Measurements from ENCODE around the gene ASPN.

Gene ASPN

DNA sequence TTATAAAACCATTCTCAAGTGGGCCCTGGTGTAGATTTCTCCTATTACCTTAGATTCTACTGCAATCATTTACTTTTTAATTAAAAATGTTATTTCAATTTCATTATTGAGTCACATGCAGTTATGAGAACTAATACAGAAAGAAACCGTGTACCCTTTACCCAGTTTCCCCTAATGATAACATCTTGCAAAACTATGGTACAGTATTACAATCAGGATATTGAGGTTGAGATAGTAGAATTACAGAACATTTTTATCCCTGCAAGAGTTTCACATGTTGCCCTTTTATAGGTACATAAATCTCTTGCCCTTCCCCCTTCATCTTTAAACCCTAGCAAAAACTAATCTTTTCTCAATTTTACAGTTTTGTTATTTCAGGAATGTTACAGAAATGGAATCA is 47.0 kb downstream of the ASPN start:
- Histone ChIP-seq H3K36me3 (no peaks in the 10 kb centered on the region), H3K27me3 (ENCODE audit: insufficient read depth, low read depth, severe bottlenecking) (no peaks in the 10 kb centered on the region), H3K4me3 (ENCODE audit: low read depth, low read length) (no peak overlapping the region), H3K9me3 (ENCODE audit: severe bottlenecking) (no peaks in the 10 kb centered on the region), H3K27ac (no peak overlapping the region)
- no peak for DNase-seq
- no peak for TF ChIP-seq CTCF (IDR thresholded peaks at IDR 0.05; ENCODE audit: low read depth, low read length)

DNA sequence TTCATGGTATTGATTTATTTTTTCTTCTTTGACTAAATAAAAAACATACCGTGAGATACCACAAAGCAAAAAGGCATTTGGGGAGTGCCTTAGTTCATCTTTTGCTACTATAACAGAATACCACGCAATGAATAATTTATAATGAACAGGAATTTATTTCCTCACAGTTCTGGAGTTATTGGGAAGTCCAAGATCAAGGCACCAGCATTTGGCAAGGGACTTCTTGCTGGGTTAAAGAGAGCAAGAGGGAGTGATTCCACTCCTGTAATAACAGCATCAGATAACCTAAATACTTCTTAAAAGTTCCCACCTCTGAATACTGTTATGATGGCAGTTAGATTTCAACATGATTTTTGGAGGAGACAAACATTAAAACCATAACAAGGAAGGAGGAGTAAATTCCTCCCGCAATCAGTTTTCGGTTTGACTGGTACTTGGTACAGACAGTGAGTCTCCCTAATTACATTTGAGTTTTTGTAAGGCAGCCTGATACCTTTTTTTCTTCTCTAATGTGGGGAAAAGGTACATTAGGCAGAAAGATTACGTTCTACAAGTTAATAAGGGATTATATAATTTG is 49.2 kb downstream of the ASPN start:
- Histone ChIP-seq H3K27ac (no peak overlapping the region), H3K27me3 (ENCODE audit: insufficient read depth, low read depth, severe bottlenecking) (no peaks in the 10 kb centered on the region), H3K4me3 (ENCODE audit: low read depth, low read length) (no peak overlapping the region), H3K9me3 (ENCODE audit: severe bottlenecking) (no peaks in the 10 kb centered on the region), H3K36me3 (no peaks in the 10 kb centered on the region)
- TF ChIP-seq CTCF (IDR thresholded peaks at IDR 0.05; ENCODE audit: low read depth, low read length): no peak
- DNase-seq: no peak

- no peak overlapping the region for H3K4me3 ChIP-seq (ENCODE audit: low read depth, low read length)
- no peak overlapping the region for H3K27ac ChIP-seq
- no peaks in the 10 kb centered on the region for H3K27me3 ChIP-seq (ENCODE audit: insufficient read depth, low read depth, severe bottlenecking)
- H3K9me3 ChIP-seq (ENCODE audit: severe bottlenecking): no peaks in the 10 kb centered on the region
- TF ChIP-seq CTCF (IDR thresholded peaks at IDR 0.05; ENCODE audit: low read depth, low read length): no peak
- DNase-seq: no peak
- no peaks in the 10 kb centered on the region for H3K36me3 ChIP-seq
These were observed 50.0 kb downstream of the ASPN start for GRCh38 chr9:92432350-92432749.

DNA sequence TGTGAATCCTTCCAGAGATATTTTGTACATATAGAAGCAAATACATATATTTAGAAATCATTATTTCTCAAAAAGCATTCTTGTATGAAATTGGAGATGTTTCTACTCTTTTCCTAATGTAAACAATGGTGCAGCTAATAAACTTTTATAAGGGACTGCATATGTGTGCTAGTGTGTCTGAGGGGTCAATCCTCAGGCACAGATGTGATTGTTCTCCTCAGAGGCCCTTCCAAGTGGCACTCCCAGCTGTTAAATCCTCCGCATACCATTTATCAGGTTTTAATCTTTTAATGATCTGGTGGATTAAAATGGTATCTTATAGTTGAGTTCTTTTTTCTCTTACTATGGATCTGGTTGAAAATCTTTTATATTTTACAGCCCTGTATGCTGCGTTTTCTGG is 52.5 kb downstream of the ASPN start:
- Histone ChIP-seq H3K36me3 (no peaks in the 10 kb centered on the region), H3K27ac (no peak overlapping the region), H3K4me3 (ENCODE audit: low read depth, low read length) (no peak overlapping the region), H3K9me3 (ENCODE audit: severe bottlenecking) (no peaks in the 10 kb centered on the region), H3K27me3 (ENCODE audit: insufficient read depth, low read depth, severe bottlenecking) (no peaks in the 10 kb centered on the region)
- DNase-seq: no peak
- no peak for TF ChIP-seq CTCF (IDR thresholded peaks at IDR 0.05; ENCODE audit: low read depth, low read length)

- Histone ChIP-seq H3K27ac (peak overlapping the region; percentile 25; the same call in 1 of the 2 replicates), H3K4me3 (ENCODE audit: low read depth, low read length) (no peak overlapping the region), H3K36me3 (no peaks in the 10 kb centered on the region), H3K27me3 (ENCODE audit: insufficient read depth, low read depth, severe bottlenecking) (no peaks in the 10 kb centered on the region), H3K9me3 (ENCODE audit: severe bottlenecking) (no peaks in the 10 kb centered on the region)
- no peak for TF ChIP-seq CTCF (IDR thresholded peaks at IDR 0.05; ENCODE audit: low read depth, low read length)
- DNase-seq: peak; percentile 13
These were observed 55.7 kb downstream of the ASPN start for GRCh38 chr9:92426501-92427145.

DNA sequence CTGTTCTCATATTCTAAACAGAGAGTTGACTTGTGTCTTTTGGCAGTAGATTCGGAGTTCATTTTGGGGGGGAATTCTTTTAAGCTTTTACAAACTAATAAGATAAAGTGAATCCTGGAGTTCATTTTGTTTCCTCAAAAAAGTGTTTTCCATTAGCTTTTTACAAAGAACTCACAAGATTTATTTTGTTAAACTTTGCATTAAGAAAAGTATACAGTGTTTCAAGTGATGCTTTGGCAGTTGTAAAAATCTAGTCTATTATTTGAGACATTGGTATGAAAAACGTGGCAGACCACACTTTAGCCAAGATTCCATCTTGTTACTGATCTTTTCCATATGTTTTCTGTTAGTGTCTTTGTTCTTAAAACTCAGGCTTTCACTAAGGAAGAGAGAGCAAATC is 56.8 kb downstream of the ASPN start:
- Histone ChIP-seq H3K36me3 (no peaks in the 10 kb centered on the region), H3K9me3 (ENCODE audit: severe bottlenecking) (no peaks in the 10 kb centered on the region), H3K27me3 (ENCODE audit: insufficient read depth, low read depth, severe bottlenecking) (no peaks in the 10 kb centered on the region), H3K4me3 (ENCODE audit: low read depth, low read length) (no peak overlapping the region), H3K27ac (peak overlapping the region; percentile 25; the same call in 1 of the 2 replicates)
- no peak for DNase-seq
- TF ChIP-seq CTCF (IDR thresholded peaks at IDR 0.05; ENCODE audit: low read depth, low read length): no peak
